ENCODE results near the gene VEZT. TPM values are rescaled to one million over a fixed set of nuclear protein-coding genes. Genes with fewer than 3 reads are reported as not detected.
"Not testable (repeated sequence)": the region's sequence is repeated elsewhere in the genome, so short reads cannot be mapped to it uniquely, and the experiment has no call there.

Gene VEZT
- total RNA-seq, 1 donor: 77.1 TPM

DNA sequence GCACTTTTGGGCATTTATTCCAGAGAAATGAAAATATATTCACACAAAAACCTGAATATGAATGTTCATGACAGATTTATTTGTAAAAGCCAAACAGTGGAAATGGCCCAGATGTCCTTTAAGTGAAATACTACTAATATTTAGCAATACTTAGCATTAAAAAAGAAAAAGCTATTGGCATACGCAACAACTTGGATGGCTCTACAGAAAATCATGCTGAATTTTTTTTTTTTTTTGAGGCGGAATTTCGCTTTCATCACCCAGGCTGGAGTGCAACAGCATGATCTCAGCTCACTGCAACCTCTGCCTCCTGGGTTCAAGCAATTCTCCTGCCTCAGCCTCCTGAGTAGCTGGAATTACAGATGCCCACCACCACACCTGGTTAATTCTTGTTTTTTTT is 24.5 kb upstream of the VEZT start:
- Histone ChIP-seq H3K4me3 (ENCODE audit: insufficient read depth, low read length) (no peak overlapping the region), H2AFZ (ENCODE audit: low read length) (no peak overlapping the region), H3K4me2 (ENCODE audit: insufficient read depth, low read length) (no peak overlapping the region), H3K4me1 (ENCODE audit: insufficient read depth, low read length) (no peaks in the 10 kb centered on the region), H4K20me1 (ENCODE audit: insufficient read depth, low read length) (no peaks in the 10 kb centered on the region), H3K79me2 (ENCODE audit: insufficient read depth, low read length) (peaks cover 14% of the 10 kb centered on the region), H3K36me3 (ENCODE audit: insufficient read depth, low read length) (no peaks in the 10 kb centered on the region), H3K27me3 (ENCODE audit: insufficient read depth, low read length) (no peaks in the 10 kb centered on the region), H3K27ac (ENCODE audit: low read depth, low read length) (no peak overlapping the region), H3K9me3 (ENCODE audit: low read depth, low read length) (no peaks in the 10 kb centered on the region)
- no peak for TF ChIP-seq CTCF (IDR thresholded peaks at IDR 0.05; ENCODE audit: extremely low read depth, low read depth, low read length)
- no peak for DNase-seq (ENCODE audit: insufficient read length, low spot score, missing footprints)

GRCh38 chr12:95195122-95195521 is 22.5 kb upstream of the VEZT start:
- no peak for DNase-seq (ENCODE audit: insufficient read length, low spot score, missing footprints)
- H3K36me3 ChIP-seq (ENCODE audit: insufficient read depth, low read length): no peaks in the 10 kb centered on the region
- H3K27ac ChIP-seq (ENCODE audit: low read depth, low read length): no peak overlapping the region
- H3K4me3 ChIP-seq (ENCODE audit: insufficient read depth, low read length): no peak overlapping the region
- H4K20me1 ChIP-seq (ENCODE audit: insufficient read depth, low read length): no peaks in the 10 kb centered on the region
- no peaks in the 10 kb centered on the region for H3K27me3 ChIP-seq (ENCODE audit: insufficient read depth, low read length)
- TF ChIP-seq CTCF (IDR thresholded peaks at IDR 0.05; ENCODE audit: extremely low read depth, low read depth, low read length): no peak
- peaks cover 29% of the 10 kb centered on the region for H3K79me2 ChIP-seq (ENCODE audit: insufficient read depth, low read length)
- H3K4me1 ChIP-seq (ENCODE audit: insufficient read depth, low read length): no peaks in the 10 kb centered on the region
- H3K9me3 ChIP-seq (ENCODE audit: low read depth, low read length): no peaks in the 10 kb centered on the region
- H2AFZ ChIP-seq (ENCODE audit: low read length): no peak overlapping the region
- no peak overlapping the region for H3K4me2 ChIP-seq (ENCODE audit: insufficient read depth, low read length)

GRCh38 chr12:95196875-95197569 is 20.6 kb upstream of the VEZT start:
- Histone ChIP-seq H3K79me2 (ENCODE audit: insufficient read depth, low read length) (peaks cover 33% of the 10 kb centered on the region), H3K4me1 (ENCODE audit: insufficient read depth, low read length) (peaks cover 18% of the 10 kb centered on the region)
- H3K27me3 ChIP-seq (ENCODE audit: insufficient read depth, low read length); H3K9me3 ChIP-seq (ENCODE audit: low read depth, low read length); H3K36me3 ChIP-seq (ENCODE audit: insufficient read depth, low read length); H3K4me2 ChIP-seq (ENCODE audit: insufficient read depth, low read length); H3K4me3 ChIP-seq (ENCODE audit: insufficient read depth, low read length); DNase-seq (ENCODE audit: insufficient read length, low spot score, missing footprints); H4K20me1 ChIP-seq (ENCODE audit: insufficient read depth, low read length); H3K27ac ChIP-seq (ENCODE audit: low read depth, low read length); H2AFZ ChIP-seq (ENCODE audit: low read length): not testable (repeated sequence)

- H3K4me1 ChIP-seq (ENCODE audit: insufficient read depth, low read length): peaks cover 24% of the 10 kb centered on the region
- H3K79me2 ChIP-seq (ENCODE audit: insufficient read depth, low read length): peaks cover 34% of the 10 kb centered on the region
These were observed 20.0 kb upstream of the VEZT start for GRCh38 chr12:95197636-95198035.

More at GRCh38 chr12:95197636-95198035, 20.0 kb upstream of the VEZT start:
- Histone ChIP-seq H3K27me3 (ENCODE audit: insufficient read depth, low read length) (no peaks in the 10 kb centered on the region), H3K4me2 (ENCODE audit: insufficient read depth, low read length) (no peak overlapping the region), H3K36me3 (ENCODE audit: insufficient read depth, low read length) (no peaks in the 10 kb centered on the region), H3K4me3 (ENCODE audit: insufficient read depth, low read length) (no peak overlapping the region), H2AFZ (ENCODE audit: low read length) (no peak overlapping the region), H3K9me3 (ENCODE audit: low read depth, low read length) (no peaks in the 10 kb centered on the region), H4K20me1 (ENCODE audit: insufficient read depth, low read length) (no peaks in the 10 kb centered on the region), H3K27ac (ENCODE audit: low read depth, low read length) (no peak overlapping the region)
- no peak for TF ChIP-seq CTCF (IDR thresholded peaks at IDR 0.05; ENCODE audit: extremely low read depth, low read depth, low read length)
- DNase-seq (ENCODE audit: insufficient read length, low spot score, missing footprints): no peak

Data from osteoblast (primary cell).